Activated CD8-positive, alpha-beta memory T cell treated with anti-CD3 and anti-CD28 coated beads for 4 hours (primary cell): ENCODE measurements around the gene CST5.
"Not testable (repeated sequence)": the region's sequence is repeated elsewhere in the genome, so short reads cannot be mapped to it uniquely, and the experiment has no call there.

Source experiments
- DNase-seq, 2 donors: peaks; one replicate each; pipeline ENCODE4 v3.0.0-alpha.2; 2020; ENCODE audit warnings: low read depth in 2 of 2

The CST5 gene, protein sequence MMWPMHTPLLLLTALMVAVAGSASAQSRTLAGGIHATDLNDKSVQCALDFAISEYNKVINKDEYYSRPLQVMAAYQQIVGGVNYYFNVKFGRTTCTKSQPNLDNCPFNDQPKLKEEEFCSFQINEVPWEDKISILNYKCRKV

DNA sequence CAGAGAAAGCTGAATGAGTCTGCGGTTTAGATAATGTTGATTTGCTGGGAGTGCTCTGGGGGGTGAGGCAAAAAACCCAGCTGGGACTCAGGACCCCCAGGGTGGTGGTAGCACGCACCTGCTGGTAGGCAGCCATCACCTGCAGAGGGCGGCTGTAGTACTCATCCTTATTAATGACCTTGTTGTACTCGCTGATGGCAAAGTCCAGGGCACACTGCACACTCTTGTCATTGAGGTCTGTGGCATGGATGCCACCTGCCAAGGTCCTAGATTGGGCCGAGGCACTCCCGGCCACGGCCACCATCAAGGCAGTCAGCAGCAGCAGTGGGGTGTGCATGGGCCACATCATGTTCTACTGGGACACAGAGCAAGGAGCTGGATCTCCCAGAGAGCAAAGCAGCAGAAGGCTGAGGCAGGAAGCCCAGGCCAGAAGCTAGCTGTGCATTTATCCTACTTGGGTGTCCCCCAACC lies at the start of gene CST5:
Gene CST5 (minus strand): TSS at position 421 of the 471 bp plus-strand sequence. CDS start 72 bp downstream, at position 349.
- DNase-seq: no peak

DNA sequence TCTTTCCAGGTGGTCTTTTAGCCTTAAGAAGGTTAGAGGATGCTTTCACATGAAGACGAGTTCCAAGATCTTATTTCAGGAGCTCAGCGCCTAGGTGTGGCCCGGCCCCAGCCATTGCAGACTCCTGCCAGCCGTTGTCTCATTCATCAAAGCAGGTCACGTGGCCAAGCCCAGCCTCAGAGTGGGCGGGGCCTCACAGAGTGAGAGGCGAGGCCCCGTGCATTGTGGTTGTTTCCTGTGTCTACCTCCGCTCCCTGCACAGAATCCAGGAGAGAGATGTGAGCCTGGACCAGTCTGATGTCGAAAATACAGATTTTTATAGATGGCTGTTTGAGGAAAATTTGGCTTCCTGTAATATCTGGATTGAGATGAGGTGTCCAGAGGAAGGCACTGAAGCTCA lies 49.2 kb upstream of the CST5 start:
- DNase-seq: no peak

DNA sequence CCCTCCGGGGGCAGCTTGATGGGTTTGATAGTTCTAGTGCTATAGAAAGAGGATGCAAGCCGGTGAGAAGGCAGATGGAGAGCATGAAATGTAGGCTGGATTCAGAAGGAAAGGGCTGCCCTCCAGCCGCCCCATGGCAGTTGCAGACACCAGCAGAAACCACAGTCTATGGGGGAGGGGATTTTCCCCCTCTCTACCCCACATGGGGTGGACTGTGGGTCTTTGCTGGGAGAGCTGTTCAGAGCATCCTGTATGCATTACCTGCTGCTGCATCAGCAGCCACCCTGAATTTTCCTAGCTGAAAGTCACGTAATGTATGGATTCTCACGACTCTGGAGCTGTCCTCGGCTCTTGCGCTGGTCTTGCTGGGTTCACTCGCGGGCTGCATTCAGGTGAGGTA lies 48.8 kb upstream of the CST5 start:
- DNase-seq: no peak

DNA sequence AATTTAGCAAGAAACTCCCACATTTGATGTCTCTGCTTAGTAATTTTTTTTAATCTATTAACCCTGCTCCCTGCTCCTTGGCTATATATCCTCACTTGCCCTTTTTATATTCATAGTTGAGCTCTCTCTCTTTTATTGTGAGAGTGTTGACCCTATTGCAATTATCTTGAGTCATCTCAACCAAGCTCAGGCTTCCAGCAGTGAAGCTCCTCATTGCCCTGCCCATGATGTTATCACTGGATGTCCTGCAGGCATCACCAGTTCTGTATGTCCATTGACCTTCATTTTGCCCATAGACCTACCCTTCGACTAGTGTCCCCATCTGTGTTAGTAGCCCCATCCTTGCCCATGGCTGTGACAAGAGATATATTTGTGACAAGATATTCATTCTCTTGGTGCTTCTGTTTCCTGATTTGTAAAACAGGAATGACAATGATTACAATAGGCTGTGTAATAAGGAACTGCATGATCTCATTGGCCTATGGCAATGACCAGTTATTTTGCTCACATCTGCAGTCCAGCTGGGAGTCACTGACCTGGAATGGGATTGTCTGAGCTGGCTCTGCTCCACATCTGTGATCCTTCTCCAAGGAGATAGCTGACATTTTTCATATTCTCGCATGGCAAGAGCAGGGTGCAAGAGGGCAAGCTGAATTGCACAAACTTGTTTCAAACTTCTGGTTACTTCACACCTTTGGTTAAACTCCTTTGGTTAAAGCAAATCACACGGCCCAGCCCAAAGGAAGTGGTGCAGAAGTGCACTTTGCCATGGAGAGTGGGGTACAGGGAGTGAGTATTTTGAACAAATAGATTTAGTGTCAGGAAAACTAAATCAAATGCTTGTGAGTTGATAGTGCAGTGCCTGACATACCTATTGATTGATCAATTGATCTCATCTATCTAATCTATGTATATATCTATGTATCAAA lies 47.7 kb upstream of the CST5 start:
- no peak for DNase-seq

DNA sequence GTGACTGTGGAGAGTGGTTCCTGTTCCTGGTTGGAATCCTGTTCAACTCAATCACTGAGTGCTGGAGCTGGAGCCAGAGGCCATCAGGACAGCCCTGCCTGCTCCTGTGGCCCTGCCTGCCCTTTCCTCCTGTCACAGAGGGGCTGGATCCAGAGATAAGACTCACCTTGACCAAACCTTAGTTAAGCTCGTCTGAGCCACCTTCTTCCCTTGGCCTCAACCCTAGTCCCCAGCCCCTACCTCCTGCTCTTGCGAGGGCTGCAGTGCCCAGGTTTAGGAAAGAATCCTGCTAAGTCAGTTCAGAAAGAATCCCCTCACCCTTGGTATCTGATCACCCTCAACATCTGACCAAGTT lies 47.0 kb upstream of the CST5 start:
- DNase-seq: no peak

DNA sequence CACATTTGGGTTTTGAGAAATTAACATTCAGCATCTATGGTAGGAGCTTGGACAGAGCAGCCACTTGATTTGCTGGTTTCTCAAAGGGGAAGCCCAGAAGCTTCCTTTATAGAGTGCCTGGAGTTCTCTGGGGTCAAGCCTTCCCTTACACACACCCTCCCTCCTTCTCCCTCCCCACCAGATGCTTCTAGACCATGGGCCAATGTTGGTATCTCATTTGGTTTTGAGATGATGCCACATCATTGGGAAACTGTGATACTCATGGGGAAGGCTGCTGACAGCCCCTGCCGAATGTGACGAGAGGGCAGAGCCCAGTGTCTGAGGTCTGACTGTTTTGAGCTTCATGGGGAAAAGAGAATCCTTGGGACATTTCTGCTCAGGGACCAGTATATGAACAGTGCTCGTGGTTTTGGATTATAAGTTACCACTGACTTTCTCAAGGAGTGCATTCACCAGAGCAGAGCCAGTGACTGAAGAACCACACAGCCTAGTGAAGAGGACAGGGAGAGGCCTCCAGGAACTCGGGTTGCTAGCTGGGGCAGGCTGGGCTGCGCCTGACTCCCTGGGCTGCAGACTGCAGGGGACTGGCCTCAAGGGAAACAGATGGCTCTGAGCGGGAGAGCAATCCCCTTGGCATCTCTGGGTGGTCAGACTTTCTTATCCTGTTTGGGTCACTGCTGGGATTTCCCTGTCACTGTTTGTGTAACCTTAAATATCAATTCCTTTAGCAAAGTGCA lies 46.4 kb upstream of the CST5 start:
- no peak for DNase-seq

DNA sequence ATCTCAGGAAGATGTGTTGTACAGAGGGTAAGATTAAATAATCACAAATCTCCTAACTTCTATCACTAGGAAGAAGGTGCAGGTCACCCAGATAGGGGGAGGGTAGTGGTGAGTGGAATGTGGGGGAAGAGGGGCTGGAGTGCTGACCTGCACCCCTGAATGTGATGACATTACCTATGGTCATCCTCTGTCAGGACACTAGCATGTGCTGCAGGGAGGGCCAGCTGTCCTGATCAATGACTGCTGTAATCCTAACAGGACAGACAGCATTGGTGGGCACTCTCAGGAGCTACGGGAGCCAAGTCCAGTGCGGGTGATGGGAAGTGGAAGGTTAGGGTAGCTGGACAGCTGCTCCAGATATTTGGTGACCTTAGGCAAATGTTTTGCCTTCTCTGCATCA lies 45.2 kb upstream of the CST5 start:
- no peak for DNase-seq

DNA sequence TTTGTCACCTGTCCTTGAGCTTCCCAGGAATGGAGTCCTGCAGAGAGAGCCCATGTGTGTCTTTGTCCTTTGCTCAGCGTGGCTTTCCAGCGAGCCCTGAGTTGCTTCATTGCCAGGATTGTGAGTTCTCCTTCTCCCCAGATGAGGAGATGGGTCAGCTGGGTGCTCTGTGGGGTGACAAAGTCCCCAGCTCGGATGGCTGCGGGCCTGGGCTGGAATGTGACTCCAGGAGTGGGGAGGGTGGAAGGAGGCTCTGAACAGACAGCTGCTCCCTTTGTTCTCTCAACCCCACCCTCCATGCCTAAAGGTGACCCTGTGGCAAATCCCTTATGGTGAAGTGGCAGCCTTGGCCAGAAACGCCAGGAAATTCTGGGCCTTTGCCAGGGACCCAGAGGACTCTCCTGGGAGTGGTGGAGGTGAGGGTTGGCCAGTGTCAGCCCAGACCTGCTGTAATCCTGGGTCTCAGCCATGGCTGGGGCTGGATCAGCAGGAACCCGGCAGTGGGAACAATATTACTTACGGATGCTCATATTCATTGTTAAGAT lies 44.4 kb upstream of the CST5 start:
- no peak for DNase-seq

DNA sequence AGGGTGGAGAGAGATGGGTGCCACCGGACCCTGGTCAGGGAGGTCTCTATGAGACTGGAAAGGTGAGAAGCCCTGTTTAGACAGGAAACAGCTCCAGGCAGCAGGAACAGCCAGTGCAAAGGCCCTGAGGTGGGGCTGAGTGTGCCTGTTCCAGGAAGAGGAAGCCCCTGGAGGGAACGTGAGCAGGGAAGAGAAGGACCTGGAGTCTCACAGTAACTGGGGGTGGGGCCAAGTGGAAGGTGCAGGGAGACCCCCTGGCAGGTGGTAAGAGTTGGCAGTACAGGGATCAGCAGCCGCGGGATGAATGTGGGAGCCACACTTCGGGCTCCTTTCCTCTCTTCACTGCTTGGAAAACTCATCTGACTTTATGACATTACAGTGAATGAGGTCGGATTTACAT lies 43.8 kb upstream of the CST5 start:
- DNase-seq: no peak

DNA sequence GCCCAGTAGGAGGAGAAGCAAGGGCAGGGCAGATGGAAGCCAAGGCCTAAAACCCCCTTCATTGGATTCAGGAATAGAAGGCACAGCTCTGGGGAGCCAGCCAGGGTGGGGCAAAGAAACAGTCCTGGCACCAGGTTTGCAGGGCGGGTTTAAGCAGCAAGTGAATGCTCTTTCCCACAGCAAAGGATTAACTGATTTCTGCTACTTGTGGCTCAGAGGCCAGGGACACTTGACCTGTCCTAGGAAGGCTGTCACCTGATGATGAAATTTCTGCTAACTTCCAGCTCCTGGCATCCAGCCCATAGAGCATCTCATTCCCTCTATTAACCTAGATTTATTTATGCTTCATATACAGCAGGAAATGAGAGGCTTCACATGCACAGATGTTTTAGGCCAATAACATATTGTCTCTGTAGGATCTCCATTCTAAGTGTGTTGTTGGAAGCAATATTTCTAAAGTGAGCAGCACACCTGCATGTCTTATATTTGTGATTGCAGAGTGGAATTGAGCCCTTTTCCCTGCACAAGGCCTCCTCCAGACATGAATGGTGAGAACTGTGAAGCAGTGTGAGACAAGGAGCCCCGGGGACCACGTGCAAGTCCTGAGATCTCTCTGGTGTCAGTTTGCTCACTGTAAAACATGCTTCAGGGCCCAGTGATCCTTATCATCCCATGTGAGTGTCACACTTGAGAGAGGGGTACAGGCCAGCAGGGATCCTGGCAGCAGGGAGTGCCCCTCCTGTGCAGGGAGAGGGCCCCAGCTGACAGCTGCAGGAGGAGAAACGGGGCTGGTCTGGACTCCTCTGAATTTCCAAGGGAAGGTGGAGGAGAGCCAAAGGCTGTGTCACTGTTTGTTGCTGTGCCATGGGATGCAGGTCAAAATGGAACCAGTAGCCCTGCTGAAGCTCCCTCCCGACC lies 41.1 kb upstream of the CST5 start:
- no peak for DNase-seq

DNA sequence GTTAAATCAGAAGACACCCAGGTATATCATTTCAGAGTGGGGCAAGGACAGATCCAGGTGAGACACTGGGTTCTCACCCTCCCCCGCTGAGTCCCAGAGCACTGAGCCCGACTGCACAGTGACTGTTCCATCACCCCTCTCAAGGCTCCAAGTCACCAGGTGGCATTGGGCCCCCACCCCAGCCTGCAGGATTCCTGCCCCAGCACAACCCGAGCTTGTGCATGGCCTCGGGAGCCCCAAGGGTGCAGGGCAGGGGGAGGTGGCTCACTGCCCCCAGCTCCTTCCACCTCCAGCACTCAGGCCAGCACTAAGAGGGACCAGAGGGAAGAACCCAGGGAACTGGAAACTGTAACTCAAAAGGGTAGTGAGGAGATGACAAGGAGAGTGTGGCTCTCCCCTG lies 39.3 kb upstream of the CST5 start:
- DNase-seq: no peak

DNA sequence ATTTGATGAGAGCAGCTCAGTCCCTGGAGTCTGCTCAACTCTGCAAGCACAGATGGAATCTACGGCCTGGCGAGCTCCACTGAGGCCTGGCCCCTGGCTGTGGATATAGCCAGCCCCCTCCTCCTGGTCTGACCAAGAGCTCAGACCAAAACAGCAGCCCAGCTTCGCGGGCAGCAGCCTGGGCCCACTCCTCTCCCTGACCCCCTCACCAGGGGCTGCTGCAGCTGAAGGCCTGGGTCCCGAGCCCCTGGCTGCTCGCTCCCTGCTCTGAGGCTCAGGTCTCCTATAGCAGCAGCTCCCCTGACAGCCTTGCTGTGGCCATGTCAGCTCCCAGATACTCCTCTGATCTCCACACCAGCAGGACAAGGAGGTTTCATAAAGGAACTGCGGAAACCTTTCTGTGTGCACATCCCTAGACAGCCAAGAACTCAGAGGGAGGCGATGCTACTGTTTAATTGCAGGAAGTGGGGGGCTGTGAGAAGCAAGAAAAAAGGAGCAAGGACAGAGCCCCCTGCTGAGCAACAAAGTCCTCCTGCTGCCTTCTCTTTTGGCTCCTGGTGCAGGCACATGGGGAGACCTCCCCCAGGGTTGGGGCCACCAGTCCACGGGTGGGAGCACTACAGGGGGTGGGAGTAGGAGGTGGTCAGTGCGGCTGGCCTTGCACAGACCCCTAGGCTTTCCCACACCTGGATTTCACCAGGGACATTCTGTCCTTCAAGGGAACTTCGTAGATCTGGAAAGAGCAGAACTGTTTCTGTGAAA lies 38.7 kb upstream of the CST5 start:
- no peak for DNase-seq

DNA sequence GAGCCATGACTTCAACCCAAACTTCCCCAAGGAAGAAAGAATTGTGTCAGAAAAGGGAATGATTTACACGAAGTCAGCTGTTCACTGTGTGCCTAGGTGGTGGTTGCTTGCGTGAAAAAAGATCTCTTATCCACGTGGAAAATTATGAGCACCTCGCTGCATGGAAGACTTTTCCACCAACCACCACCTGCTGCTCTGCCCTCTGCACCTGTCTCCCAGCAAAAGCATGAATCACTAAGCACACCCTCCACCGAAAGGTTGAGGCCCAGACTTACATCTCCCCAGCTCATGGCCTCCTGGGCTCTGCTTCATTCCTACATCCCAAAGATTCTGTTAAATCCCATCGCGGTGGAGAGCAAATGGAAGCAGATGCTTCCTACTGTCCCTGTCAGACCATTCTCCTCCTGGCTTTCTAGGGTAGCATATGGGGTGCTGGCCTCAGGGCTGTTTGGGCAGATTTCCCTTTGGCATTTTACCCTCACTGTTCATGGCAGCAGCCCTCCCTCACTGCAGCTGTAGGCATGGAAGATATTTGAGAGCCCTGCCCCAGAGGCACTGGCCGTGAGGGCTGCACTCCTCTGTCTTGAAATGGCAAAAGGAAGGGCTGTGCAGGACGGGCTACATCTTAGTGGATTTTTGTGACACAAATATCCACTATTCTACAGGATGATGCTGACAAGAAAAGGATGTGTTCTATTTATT lies 37.6 kb upstream of the CST5 start:
- no peak for DNase-seq

DNA sequence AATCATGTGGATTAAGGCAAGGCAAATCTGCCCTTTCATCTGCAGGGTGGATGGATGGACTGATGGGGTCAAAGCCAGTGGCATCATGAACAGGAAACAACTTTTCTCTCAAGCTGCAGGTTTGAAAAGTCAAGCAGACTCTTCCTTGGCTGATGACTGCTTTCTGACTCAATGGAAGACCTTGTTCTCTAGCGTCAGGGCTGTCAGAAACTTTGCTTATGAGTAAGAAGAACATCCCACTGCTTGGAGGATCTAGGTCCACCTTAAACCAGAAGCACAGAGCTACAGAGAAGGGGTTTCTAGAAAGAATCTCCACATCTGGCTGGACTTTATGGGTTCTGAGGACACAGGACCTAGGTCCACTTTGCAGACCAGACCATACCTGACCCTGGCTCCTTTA lies 36.3 kb upstream of the CST5 start:
- no peak for DNase-seq

DNA sequence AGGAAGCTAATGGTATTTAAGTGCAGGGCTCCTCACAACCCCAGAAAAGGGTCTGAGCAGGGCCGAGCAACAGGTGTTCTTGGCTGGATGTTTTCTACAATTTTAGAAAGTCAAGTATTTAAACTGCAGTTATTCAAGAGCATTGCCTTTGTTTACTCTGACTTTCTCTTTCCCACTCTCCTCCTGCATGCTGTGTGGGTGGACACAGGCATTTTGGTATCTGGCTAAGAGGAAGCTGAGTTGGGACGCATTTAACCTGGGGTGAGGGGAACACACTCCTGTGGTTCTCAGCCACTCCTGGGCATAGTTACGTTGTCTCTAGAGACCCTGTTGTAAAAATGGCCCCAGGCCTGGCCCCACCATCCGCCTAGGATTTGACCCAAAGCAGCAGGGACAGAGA lies 34.9 kb upstream of the CST5 start:
- DNase-seq: not testable (repeated sequence)

DNA sequence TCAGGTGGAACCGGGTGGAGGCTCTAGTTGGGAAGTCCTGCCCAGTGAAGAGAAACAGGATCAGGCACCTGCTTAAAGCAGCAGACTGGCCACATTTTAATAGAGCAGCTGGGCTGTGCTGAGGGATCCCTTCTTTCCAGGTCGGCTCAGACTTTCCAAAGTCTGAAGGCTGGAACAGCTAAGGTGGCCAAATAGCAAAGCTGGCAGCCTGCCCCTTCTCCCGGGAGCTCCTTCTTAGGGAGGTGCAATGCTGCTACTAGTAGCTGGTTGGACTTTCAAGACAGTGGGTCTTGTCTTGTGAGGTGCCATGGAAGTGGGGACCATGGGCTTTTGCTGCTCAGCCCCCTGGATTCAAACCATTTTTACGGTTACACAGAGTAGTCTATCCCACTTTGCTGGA lies 30.7 kb upstream of the CST5 start:
- no peak for DNase-seq

DNA sequence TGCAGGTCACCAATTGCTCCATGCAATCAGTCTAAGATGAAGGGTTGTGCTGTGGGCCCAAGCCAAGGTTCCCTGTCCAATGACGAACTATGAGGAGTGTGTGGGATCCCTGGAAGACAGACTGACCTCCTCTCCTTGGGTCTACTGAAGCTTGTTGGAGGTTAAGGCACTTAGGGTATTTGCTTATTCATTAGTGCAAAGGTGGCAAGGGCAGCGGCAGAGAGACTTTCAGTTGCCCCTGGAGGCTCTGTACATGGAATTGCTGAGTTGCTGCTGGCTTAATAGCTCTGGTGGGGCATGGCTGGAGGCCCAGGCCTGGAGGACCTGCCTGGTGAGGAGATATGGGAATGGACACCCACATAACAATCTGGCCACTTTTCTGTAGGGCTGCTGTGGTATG lies 29.8 kb upstream of the CST5 start:
- DNase-seq: no peak

DNA sequence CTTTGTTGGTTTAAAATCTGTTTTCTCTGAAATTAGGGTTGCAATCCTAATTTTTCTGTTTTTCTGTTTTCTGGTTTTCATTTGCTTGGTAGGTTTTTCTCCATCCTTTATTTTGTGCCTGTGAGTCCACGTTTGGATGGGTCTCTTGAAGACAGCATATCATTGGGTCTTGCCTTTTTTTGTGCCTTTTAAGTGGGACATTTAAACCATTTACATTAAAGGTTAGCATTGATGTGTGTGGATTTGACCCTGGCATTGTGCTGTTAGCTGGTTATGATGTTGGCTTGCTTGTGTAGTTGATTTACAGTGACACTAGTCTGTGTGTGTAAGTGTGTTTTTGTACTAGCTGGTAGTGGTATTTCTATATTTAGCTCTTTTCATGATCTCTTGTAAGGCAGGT lies 28.0 kb upstream of the CST5 start:
- no peak for DNase-seq

DNA sequence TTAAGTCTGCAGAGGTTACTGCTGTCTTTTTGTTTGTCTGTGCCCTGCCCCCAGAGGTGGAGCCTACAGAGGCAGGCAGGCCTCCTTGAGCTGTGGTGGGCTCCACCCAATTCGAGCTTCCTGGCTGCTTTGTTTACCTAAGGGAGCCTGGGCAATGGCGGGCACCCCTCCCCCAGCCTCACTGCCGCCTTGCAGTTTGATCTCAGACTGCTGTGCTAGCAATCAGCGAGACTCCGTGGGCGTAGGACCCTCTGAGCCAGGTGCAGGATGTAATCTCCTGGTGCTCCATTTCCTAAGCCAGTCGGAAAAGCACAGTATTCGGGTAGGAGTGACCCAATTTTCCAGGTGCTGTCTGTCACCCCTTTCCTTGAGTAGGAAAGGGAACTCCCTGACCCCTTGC lies 22.8 kb upstream of the CST5 start:
- DNase-seq: not testable (repeated sequence)

DNA sequence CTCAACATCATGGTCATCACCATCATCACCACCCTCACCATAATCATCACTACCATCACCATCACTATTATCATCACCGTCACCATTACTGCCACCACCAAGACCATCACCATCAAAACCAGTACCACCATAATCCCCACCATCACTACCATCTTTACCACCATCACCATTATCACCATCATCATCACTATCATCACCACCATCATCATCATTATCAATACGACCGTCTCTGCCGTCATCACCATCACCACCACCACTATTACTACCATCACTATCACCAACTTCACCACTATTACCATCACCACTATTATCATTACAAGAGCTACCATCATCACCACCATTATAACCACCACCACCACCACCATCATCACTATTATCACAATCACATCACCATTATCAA lies 11.3 kb upstream of the CST5 start:
- not testable (repeated sequence) for DNase-seq
